ENCODE data around the gene KRT25. TPM values are rescaled to one million over a fixed set of nuclear protein-coding genes. Genes with fewer than 3 reads are reported as not detected.

The KRT25 gene, protein sequence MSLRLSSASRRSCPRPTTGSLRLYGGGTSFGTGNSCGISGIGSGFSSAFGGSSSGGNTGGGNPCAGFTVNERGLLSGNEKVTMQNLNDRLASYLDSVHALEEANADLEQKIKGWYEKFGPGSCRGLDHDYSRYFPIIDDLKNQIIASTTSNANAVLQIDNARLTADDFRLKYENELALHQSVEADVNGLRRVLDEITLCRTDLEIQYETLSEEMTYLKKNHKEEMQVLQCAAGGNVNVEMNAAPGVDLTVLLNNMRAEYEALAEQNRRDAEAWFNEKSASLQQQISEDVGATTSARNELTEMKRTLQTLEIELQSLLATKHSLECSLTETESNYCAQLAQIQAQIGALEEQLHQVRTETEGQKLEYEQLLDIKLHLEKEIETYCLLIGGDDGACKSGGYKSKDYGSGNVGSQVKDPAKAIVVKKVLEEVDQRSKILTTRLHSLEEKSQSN
- total RNA-seq (2021; fragmentation: NEBNext Ultra II Directional; extraction: Animal tissue kit (Norgen Biotek cat#: 25700)), result not detected in 2 replicates
- not detected in 2 replicates for polyA plus RNA-seq (2011; rRNA removed)
- not detected for polyA plus RNA-seq (2011; cell fraction: cytosol; rRNA removed)
- polyA plus RNA-seq (2011; cell fraction: nucleus; rRNA removed), result not detected
- not detected in 4 replicates for polyA plus RNA-seq (2012, experiment 1 of 2)
- not detected for polyA plus RNA-seq (2012, experiment 2 of 2)
- not detected for polyA plus RNA-seq (2013, experiment 1 of 2)
- not detected for polyA plus RNA-seq (2013, experiment 2 of 2)
- polyA minus RNA-seq (2011; rRNA and poly(A)+ RNA removed), result not detected in 2 replicates
- polyA minus RNA-seq (2011; cell fraction: cytosol; rRNA and poly(A)+ RNA removed), result not detected
- not detected for polyA minus RNA-seq (2011; cell fraction: nucleus; rRNA and poly(A)+ RNA removed)
- long read RNA-seq, experiment 1, result 0 reads
- long read RNA-seq, experiment 2, result 0 reads

GRCh38 chr17:40755231-40755630 lies at the start of gene KRT25:
Gene KRT25 (minus strand): TSS chr17:40755331. CDS start chr17:40755271, 60 bp downstream.
- FAIRE-seq, result no peak
- WGBS, 2 experiments (ENCODE audit: extremely low coverage in 1 of 2, insufficient coverage in 1 of 2, insufficient read length in 1 of 2, insufficient replicate concordance in 2 of 2, low coverage in 1 of 2, low lambda C conversion rate in 2 of 2, missing lambda C conversion rate in 1 of 2), result 89% methylated on average over 4 of the region's 4 CpGs; no CpG with 5 or more reads in 1 of the 2 experiments
- TF ChIP-seq CHD2 (IDR thresholded peaks at IDR 0.05; ENCODE audit: low read length), result no peak

More at GRCh38 chr17:40755231-40755630, at the start of gene KRT25:
- POLR2A ChIA-PET (ENCODE audit: partially characterized antibody), result no interaction called here
- Histone ChIP-seq H2BK15ac (ENCODE audit: low read length) (no peak within 1 kb of the TSS), H2BK12ac (ENCODE audit: low read depth, low read length) (no peak within 1 kb of the TSS), H3K9me3 (ENCODE audit: insufficient read depth in 2 of 2, low read depth in 1 of 2, low read length in 1 of 2) (peaks cover 0 to 4% of the 10 kb centered on the region in 2 experiments; a peak in 1 of 4 replicates), H3K4me2 (ENCODE audit: insufficient read depth in 1 of 2, low read depth in 2 of 2, low read length in 2 of 2) (no peak within 1 kb of the TSS), H3K27me3 (replicated peaks in 1 of 4; ENCODE audit: control insufficient read depth in 3 of 4, extremely low read depth in 1 of 4, insufficient read depth in 3 of 4, low read length in 3 of 4) (peaks cover 0 to 1% (median 0%) of the 10 kb centered on the region in 4 experiments; a peak in 1 of 7 replicates), H3K36me3 (ENCODE audit: control insufficient read depth in 2 of 4, insufficient read depth in 4 of 4, low read length in 3 of 4) (no peaks in the 10 kb centered on the region), H2AFZ (ENCODE audit: low read length) (no peak within 1 kb of the TSS), H3K9ac (replicated peaks in 1 of 4; ENCODE audit: extremely low read depth in 1 of 4, low read depth in 3 of 4, low read length in 3 of 4) (no peak within 1 kb of the TSS), H3K23me2 (ENCODE audit: low read depth, low read length) (no peaks in the 10 kb centered on the region; the same call in 1 of the 2 replicates), H2BK5ac (ENCODE audit: low read depth, low read length) (no peak within 1 kb of the TSS), H3K27ac (ENCODE audit: low read depth, low read length) (no peak within 1 kb of the TSS), H3K4me1 (replicated peaks in 1 of 4; ENCODE audit: control insufficient read depth in 3 of 4, insufficient read depth in 4 of 4, low read length in 3 of 4) (no peaks in the 10 kb centered on the region), H3K4ac (replicated peaks; ENCODE audit: insufficient read length, low read depth, low read length) (no peak within 1 kb of the TSS), H3K79me2 (ENCODE audit: control insufficient read depth in 1 of 2, insufficient read depth in 2 of 2, low read length in 2 of 2) (no peaks in the 10 kb centered on the region), H3K18ac (ENCODE audit: extremely low read depth, low read length) (no peak within 1 kb of the TSS), H3K79me1 (ENCODE audit: low read depth, low read length) (no peaks in the 10 kb centered on the region), H3K23ac (ENCODE audit: insufficient read length) (no peak within 1 kb of the TSS), H4K20me1 (replicated peaks in 1 of 2; ENCODE audit: control insufficient read depth in 1 of 2, insufficient read depth in 2 of 2, low read length in 2 of 2) (no peaks in the 10 kb centered on the region), H4K91ac (replicated peaks; ENCODE audit: insufficient read length, low read length) (no peak within 1 kb of the TSS), H4K5ac (ENCODE audit: insufficient read length, low read depth, low read length) (no peak within 1 kb of the TSS), H2BK120ac (replicated peaks; ENCODE audit: low read depth, low read length) (no peak within 1 kb of the TSS), H3K4me3 (ENCODE audit: extremely low read depth in 1 of 4, insufficient read depth in 2 of 4, low read depth in 3 of 4, low read length in 4 of 4) (no peak within 1 kb of the TSS; a peak in 2 of 8 replicates), H3K14ac (ENCODE audit: insufficient read length) (no peak within 1 kb of the TSS), H3K56ac (replicated peaks; ENCODE audit: insufficient read length, low read depth, low read length) (no peak within 1 kb of the TSS), H4K8ac (ENCODE audit: extremely low read depth, insufficient read depth, low read length) (no peak within 1 kb of the TSS), H2BK20ac (ENCODE audit: low read length) (no peak within 1 kb of the TSS), H2AK5ac (ENCODE audit: low read depth, low read length) (no peak within 1 kb of the TSS)
- CTCF ChIA-PET (ENCODE audit: partially characterized antibody), result interaction anchor here (0.5 kb wide), 1 partner anchor 48 kb away, joined by 3 read pairs; no protein-coding TSS in a partner anchor
- DNase-seq (ENCODE audit: low read depth in 1 of 2, low spot score in 2 of 2), result no peak
